NCI-H2227 (cell line): ENCODE measurements around the gene NOLC1.

Source experiments
- DNase-seq: peaks from one replicate; lab custom pipeline; 2025; ENCODE audit not compliant: unreplicated experiment; lab: John Stamatoyannopoulos, UW

The NOLC1 gene

GRCh38 chr10:102151774-102152544, at the start of gene NOLC1:
TSS of gene NOLC1 (plus strand) at chr10:102152389. CDS start at chr10:102152411, 22 bp downstream.
- DNase-seq = peak; percentile 97

GRCh38 chr10:102102421-102102820, 49.8 kb upstream of the NOLC1 start:
- DNase-seq = no peak

DNA sequence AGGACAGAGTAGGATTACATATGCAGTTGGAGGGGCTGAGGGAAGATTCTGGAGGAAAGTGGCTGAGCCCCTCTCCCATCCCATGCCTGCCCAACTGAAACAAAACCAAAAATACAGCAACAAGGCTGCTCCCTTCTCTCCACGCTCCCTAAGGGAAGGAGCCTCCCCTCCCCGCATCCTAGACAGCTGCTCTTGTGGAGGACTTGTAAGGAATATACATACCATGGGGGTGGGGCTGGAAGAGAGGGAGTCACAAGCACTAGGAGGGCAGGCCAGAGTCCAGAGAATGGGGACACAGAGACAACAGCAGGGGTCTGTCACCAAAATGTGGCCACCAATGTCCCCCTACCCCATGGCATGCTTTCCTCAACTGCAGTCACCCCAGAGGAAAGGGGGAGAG, 45.2 kb upstream of the NOLC1 start:
- no peak for DNase-seq

DNA sequence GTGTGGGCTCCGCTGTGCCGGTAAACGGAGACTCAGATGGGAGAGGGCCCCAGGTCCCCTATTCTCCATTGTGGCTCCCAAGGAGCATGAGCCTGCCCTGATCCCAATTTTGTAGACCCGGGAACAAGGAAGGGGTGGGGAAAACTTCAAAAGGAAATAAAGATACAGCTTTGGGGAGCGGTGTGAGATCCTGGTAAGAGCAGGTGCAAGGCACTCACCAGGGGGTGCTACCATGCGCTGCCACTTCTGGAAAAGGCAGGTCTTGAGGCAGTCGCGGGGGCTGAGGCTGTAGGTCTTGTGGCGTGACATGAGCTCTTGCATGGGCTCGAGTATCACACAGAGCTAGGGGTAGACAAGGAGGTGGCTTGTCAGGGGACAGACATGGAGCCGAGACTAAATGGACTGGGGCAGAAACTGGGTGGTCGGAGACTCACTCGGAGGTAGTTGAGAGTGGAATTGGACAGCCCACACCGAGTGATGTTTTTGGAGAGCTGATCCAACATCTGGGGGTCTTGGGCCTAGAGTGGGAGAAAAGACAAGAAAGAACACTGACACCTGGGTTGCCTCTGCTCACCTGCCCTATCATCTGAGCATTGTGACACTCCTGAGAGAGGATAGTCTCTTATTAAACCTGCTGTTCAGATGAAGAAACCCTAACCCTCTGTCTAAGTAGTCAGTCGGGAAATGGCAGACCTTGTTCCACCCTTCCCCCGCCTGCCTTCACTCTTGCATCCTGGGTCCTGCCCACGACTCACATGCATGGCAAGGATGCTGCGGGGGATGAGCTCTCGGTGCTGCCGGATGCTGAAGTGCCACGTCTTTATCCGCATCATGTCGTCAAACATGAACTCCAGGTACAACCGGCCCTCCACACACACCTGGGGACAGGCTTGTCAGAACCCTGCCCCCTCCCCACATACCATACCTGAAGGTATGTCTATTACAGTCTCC, 42.7 kb upstream of the NOLC1 start:
- no peak for DNase-seq

DNA sequence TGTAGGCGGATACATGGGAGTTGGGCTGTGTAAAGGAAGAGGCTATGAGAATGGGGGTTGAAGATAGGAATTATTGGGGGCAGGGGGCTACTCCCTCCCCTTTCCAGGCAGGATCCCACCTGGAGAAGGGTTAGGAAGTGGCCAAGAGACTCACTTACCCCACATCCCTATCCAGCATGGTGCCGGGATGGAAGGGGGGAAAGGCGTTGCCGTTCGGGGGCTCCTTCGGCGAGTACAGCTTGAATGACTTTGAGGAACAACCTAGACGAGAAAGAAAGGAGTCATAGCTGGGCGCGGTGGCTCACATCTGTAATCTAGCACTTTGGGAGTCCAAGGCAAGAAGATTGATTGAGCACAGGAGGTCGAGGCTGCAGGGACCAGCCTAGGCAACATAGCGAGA, 40.9 kb upstream of the NOLC1 start:
- DNase-seq = no peak

GRCh38 chr10:102112210-102112817, 39.9 kb upstream of the NOLC1 start:
- DNase-seq = no peak

DNA sequence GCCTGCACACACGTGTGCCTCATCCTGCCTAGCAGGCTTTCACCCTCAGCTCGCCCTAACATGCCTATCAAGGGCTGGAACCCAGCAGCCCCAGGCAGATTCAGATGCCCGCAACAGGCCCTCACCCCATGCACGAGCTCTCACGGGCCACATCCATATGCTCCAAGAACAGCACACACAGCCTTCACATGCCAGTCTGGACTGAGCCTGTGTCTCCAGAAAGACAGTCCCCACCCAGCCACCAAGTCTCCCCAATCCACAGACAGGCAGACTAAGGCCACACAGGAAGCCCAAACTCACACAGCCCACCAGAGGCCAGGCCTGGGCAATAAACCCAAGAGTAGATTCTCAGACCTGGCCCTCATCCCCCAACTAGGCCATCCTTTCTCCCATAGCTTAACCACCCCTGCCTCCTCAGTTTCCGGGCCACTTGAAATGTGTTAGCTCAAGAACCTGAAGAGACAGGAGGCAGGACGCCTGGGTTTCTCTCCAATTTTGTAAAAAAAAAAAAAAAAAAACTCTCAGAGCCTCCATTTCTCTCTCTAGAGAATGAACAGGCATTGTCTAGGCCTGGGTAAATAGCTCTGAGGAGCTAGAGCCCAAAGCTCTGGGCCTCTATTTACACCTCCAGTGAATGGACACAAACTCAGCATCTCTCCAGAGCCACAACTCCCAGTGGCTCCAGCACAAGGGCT, 38.8 kb upstream of the NOLC1 start:
- no peak for DNase-seq

- peak; percentile 26 for DNase-seq
Measured at GRCh38 chr10:102113956-102114857, 38.0 kb upstream of the NOLC1 start.

GRCh38 chr10:102114861-102115618, 37.1 kb upstream of the NOLC1 start:
- peak; percentile 84 for DNase-seq

- no peak for DNase-seq
Measured at GRCh38 chr10:102115775-102116174, 36.4 kb upstream of the NOLC1 start.

DNA sequence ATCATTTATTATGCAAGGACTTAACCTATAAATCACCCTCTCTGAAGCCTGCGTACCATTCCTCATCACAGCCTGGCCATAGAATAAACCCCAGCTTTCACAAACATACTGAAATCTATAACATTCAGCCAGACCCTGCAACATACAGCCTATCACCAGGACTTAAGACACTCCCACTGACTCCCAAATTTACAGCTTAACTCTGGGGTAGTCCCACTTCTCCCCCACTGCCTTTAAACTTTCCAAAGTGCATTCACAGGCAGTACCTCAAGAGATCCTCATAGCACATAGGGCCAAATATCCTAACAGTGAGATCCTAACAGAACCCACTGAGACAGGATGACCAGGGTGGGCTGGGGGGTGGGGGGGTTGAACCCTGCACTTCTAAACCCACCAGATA, 35.5 kb upstream of the NOLC1 start:
- no peak for DNase-seq

GRCh38 chr10:102117391-102118159, 34.6 kb upstream of the NOLC1 start:
- DNase-seq = peak; percentile 72

DNA sequence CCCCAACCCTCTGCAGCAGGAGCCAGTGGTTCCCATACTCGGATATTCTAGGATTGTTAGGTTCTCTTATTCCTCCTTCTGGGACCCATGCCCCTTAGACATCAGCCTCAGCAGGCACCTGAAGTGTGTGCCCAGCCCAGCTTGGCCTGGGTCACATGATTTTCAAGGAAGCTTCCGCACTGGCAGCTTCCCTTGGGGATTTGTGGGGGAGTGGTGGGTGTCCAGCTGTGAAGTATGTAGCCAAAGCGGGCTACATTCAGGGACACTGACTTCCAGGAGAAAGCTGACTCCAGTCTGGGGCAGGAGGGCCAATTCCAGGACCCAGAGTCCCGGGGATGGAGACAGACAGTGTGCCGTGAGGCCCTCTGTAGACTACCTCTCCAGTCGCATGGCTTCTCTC, 33.3 kb upstream of the NOLC1 start:
- peak; percentile 18 for DNase-seq

GRCh38 chr10:102119417-102120141, 32.6 kb upstream of the NOLC1 start:
- peak; percentile 30 for DNase-seq

DNA sequence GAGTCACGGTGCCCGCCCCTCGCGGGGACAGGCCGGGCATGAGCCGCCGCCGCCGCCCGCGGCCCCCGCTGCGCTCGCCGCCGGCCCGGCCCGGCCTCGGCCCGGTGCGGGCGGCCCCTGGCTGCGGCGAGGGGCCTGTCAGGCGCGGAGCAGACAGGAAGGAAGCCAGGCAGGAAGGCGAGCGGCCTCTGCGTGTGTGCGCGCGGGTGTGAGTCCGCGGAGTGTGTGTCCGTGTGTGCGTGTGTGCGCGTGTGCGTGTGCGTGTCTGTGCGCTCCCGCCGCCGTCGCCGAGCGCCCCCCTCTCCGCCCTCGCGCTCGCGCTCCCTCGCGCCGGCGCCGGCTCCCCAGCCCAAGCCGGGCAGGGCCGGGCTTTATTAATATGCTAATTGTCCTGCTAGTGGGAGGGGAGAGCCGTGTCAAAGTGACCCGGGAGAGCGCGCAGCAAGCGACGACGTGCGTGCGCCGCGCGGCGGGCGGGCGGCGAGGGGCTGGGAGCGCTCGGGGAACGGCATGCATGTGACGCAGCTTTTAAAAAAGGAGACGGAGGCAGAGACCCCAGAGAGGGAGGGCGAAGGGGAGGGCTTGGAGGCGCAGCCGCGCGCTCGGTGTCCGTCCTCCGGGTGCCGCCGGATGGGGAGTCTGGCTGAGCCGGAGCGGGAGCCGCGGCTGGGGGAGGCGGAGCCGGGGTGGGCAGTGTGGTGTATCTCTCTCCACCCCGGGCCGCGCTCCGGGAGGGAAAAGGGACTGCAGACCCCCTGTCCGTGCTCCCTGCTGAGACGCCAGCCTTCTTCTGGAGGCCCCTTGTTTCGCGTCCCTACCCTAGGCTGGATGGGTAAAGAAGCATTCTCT, 31.8 kb upstream of the NOLC1 start, which contains the start of gene LDB1:
Gene LDB1, minus strand, starts transcription at position 227 of the 849 bp plus-strand sequence. CDS start 258 bp downstream, outside the sequence.
- peak; percentile 86 for DNase-seq

DNA sequence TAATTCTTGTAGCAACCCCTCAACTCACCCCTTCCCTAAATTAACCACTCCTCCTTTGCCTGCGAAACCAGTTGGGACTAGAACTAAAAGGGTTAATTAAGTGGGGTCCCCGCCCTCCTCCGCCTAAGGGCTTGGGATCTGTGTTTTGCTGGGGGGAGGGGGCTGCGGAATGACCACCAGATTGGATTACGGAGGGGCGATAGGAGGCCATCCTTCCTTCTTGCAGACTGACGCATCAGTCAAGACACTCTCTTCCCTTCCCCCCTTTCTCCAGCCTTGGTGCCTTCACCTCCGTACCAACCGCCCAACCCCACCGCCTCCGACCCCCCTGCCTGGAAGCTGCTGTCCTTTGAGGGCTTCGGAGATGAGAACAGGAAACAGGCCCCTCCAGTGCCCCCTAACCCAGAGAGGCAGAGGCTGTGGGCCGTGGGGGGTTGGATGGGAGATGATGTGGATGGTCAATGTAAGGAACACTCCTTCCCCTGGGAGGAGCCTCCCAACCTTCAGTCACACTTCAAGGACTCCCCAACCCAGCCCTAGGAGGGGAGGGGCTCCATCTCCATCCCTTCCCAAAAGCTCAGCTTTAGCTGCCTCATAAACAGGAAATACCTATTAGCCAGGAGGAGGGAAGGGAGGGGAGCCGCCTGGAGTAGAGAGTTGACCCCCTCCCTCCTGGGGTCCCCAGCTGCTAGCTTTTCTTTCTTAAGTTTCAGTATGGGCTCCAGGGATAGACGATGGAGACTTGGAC, 31.0 kb upstream of the NOLC1 start:
- peak; percentile 88 for DNase-seq
